HEK293 (cell line): ENCODE data around the gene RFNG.

ENCODE experiments used
- CTCF ChIP-seq: fragments of 450-650 bp; formaldehyde crosslinking; IDR thresholded peaks from 2 replicates; pipeline ENCODE4 v1.5.1; 2016; ENCODE audit warnings: missing biosample characterization, missing genetic modification characterization
- HOXC10 ChIP-seq: sonication (generic); formaldehyde crosslinking; IDR thresholded peaks from 2 replicates; pipeline ENCODE4 v1.8.1; 2023; ENCODE audit warnings: mild to moderate bottlenecking, missing genetic modification reagents
- PATZ1 ChIP-seq: fragments of 450-650 bp; formaldehyde crosslinking; IDR thresholded peaks from 2 replicates; pipeline ENCODE4 v1.5.1; 2016; ENCODE audit warnings: missing biosample characterization, missing genetic modification characterization
- PRDM10 ChIP-seq: fragments of 450-650 bp; formaldehyde crosslinking; IDR thresholded peaks from 2 replicates; pipeline ENCODE4 v1.5.1; 2016; ENCODE audit warnings: missing biosample characterization, missing genetic modification characterization
- REST ChIP-seq: fragments of 450-650 bp; formaldehyde crosslinking; IDR thresholded peaks from 2 replicates; pipeline ENCODE4 v1.5.1; 2016; ENCODE audit warnings: missing biosample characterization, missing genetic modification characterization
- YY1 ChIP-seq: fragments of 450-650 bp; formaldehyde crosslinking; IDR thresholded peaks from 2 replicates; pipeline ENCODE4 v1.5.1; 2018; ENCODE audit warnings: missing biosample characterization, missing genetic modification characterization
- ZFP37 ChIP-seq: fragments of 450-650 bp; formaldehyde crosslinking; IDR thresholded peaks from 2 replicates; pipeline ENCODE4 v1.5.1; 2016; ENCODE audit warnings: missing biosample characterization, missing genetic modification characterization
- ZNF184 ChIP-seq: fragments of 450-650 bp; IDR thresholded peaks from 2 replicates; pipeline ENCODE4 v1.5.1; 2018; ENCODE audit warnings: missing biosample characterization, mild to moderate bottlenecking, missing genetic modification characterization
- ZNF362 ChIP-seq: fragments of 450-650 bp; formaldehyde crosslinking; IDR thresholded peaks from 2 replicates; pipeline ENCODE4 v1.5.1; 2016; ENCODE audit warnings: missing biosample characterization, missing genetic modification characterization
- ZNF501 ChIP-seq: fragments of 450-650 bp; formaldehyde crosslinking; IDR thresholded peaks from 2 replicates; pipeline ENCODE4 v1.5.1; 2016; ENCODE audit warnings: missing biosample characterization, missing genetic modification characterization
- ZSCAN16 ChIP-seq: fragments of 450-650 bp; formaldehyde crosslinking; IDR thresholded peaks from 2 replicates; pipeline ENCODE4 v1.5.1; 2016; ENCODE audit warnings: missing biosample characterization, missing genetic modification characterization
- ZSCAN18 ChIP-seq: fragments of 450-650 bp; formaldehyde crosslinking; IDR thresholded peaks from 2 replicates; pipeline ENCODE4 v1.5.1; 2016; ENCODE audit warnings: missing biosample characterization, missing genetic modification characterization
- TF ChIP-seq, protein P1 (sequence below): sonication (generic); formaldehyde crosslinking; IDR thresholded peaks from 2 replicates; pipeline ENCODE4 v1.8.1; 2022; ENCODE audit warnings: mild to moderate bottlenecking, moderate library complexity, missing genetic modification reagents
- TF ChIP-seq, protein P2 (sequence below): fragments of 450-650 bp; formaldehyde crosslinking; IDR thresholded peaks from 2 replicates; pipeline ENCODE4 v1.5.1; 2017; ENCODE audit warnings: missing biosample characterization, mild to moderate bottlenecking, missing genetic modification characterization, moderate library complexity

GRCh38 chr17:82022310-82022980 lies 29.2 kb downstream of the RFNG start, which contains the start of gene CENPX:
- TF ChIP-seq CTCF (tag by site-specific recombination) (0 out of 2 replicates have a peak, but pooled peaks have one; percentile 8), YY1 (tag by site-specific recombination) (peak; percentile 40; the same call in 1 of the 2 replicates), ZNF501 (tag by site-specific recombination) (no peak), ZSCAN16 (0 out of 2 replicates have a peak, but pooled peaks have one; percentile 15), HOXC10 (no peak), PATZ1 (tag by site-specific recombination) (peak; percentile 75; the same call in 1 of the 2 replicates), ZFP37 (tag by site-specific recombination) (0 out of 2 replicates have a peak, but pooled peaks have one; percentile 19), ZNF362 (tag by site-specific recombination) (no peak), ZSCAN18 (tag by site-specific recombination) (no peak), ZNF184 (tag by site-specific recombination) (no peak), REST (tag by site-specific recombination) (no peak; the same call in 1 of the 2 replicates), PRDM10 (tag by site-specific recombination) (peak; percentile 98)
- TF ChIP-seq, protein P1, sequence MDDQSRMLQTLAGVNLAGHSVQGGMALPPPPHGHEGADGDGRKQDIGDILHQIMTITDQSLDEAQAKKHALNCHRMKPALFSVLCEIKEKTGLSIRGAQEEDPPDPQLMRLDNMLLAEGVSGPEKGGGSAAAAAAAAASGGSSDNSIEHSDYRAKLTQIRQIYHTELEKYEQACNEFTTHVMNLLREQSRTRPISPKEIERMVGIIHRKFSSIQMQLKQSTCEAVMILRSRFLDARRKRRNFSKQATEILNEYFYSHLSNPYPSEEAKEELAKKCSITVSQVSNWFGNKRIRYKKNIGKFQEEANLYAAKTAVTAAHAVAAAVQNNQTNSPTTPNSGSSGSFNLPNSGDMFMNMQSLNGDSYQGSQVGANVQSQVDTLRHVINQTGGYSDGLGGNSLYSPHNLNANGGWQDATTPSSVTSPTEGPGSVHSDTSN (CRISPR knock-in tag): peak; percentile 82; the same call in 1 of the 2 replicates
- TF ChIP-seq, protein P2, sequence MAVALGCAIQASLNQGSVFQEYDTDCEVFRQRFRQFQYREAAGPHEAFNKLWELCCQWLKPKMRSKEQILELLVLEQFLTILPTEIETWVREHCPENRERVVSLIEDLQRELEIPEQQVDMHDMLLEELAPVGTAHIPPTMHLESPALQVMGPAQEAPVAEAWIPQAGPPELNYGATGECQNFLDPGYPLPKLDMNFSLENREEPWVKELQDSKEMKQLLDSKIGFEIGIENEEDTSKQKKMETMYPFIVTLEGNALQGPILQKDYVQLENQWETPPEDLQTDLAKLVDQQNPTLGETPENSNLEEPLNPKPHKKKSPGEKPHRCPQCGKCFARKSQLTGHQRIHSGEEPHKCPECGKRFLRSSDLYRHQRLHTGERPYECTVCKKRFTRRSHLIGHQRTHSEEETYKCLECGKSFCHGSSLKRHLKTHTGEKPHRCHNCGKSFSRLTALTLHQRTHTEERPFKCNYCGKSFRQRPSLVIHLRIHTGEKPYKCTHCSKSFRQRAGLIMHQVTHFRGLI (tag by site-specific recombination): no peak
